Fibroblast of peridontal ligament (primary cell): Measurements from ENCODE around the gene STAG1.
"Not testable (repeated sequence)": the region's sequence is repeated elsewhere in the genome, so short reads cannot be mapped to it uniquely, and the experiment has no call there.

Source experiments
- DNase-seq: peaks from one replicate; pipeline ENCODE4 v3.0.0-alpha.2; 2010; ENCODE audit errors: extremely low read depth

Gene STAG1

GRCh38 chr3:136703429-136703828 is 48.7 kb downstream of the STAG1 start:
- DNase-seq: no peak

GRCh38 chr3:136699271-136699828 is 52.8 kb downstream of the STAG1 start:
- DNase-seq: no peak

- DNase-seq: no peak
Measured at GRCh38 chr3:136698361-136698760, 53.8 kb downstream of the STAG1 start.

DNA sequence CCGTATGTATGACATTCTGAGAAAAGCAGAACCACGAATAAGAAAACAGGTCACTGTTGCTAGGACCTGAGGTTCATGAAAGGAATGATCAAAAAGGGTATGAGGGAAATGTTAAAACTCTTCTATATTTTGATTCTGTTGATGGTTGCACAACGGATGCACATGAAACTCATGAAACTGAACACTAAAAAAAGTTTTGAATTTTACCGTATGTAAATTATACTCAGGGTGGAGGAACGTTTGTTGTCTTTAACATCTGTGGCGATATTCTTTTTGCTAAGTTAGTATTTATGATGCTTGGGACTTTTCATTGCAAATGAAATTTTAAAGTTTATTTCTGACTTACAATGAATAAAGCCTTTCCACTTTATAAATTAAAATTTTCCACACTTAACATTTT is 55.4 kb downstream of the STAG1 start:
- no peak for DNase-seq

GRCh38 chr3:136694321-136694720 is 57.9 kb downstream of the STAG1 start:
- no peak for DNase-seq

- no peak for DNase-seq
Measured at GRCh38 chr3:136690599-136690998, 61.6 kb downstream of the STAG1 start.

GRCh38 chr3:136685882-136686281 is 66.3 kb downstream of the STAG1 start:
- DNase-seq: no peak

GRCh38 chr3:136682740-136683312 is 69.4 kb downstream of the STAG1 start:
- no peak for DNase-seq

DNA sequence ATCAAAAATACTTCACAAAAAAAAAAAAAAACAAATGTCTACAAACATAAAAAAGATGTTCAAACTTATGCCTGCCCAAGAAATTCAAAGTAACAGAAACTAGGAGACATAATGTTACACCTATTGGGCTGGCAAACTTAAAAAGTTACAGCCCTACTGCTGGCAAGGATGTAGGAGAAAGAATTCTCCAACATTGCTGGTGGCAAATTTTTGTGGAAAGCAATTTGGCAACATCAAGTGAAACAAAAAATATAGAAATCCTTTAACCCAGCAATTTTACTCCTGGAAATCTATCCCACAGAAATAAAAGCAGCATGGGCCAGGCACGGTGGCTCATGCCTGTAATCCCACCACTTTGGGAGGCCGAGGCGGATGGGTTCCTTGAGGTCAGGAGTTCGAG is 73.2 kb downstream of the STAG1 start:
- peak; percentile 65 for DNase-seq

- DNase-seq: no peak
Measured at GRCh38 chr3:136676009-136676408, 76.2 kb downstream of the STAG1 start.

DNA sequence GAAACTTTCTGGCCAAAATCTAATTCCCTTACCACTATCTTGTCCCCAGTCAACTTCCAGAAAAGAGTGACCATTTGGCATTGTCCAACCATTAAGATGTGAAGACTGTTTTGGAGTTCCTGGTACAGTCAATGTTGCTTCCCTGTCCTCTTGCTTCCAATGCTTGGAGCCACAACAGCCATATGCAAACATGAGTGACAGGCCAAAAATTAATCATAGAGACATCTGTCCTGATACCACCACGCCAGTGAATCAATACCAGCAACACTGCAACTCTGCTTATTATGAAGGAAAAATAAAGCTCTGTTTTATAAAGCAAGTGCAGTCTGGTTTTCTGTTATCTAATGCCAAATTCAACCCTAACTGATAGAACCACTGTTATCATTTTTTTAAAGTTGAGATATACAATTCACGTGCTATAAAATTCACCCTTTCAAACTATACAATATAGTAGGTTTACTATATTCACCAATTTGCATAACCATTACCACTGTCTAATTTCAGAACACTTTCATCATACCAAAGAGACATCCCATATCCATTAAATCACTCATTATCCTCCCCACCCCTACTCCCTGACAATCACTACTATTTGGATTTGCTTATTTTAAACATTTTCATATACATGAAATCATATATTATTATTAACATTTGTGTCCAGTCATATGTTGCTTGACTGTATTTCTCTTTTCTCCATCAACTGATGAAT is 76.9 kb downstream of the STAG1 start:
- DNase-seq: no peak

GRCh38 chr3:136672457-136672856 is 79.7 kb downstream of the STAG1 start:
- DNase-seq: no peak

DNA sequence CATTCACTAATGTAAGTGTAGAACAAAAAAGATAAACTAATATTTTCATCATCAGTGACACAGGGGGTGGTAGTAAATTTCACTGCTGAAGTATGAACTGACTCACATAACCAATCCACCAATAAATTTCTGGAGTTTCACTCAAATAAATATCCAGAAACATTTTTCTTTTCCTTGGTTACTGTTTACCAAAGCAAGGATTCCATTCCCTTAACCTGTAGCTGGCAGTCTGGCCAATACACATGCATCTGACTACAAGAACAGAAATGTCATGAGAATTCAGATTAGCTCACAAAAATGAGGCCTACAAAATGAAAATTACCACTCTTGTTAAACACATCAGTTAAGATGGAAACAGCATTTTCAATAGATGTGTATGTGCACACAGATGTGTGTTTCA is 80.3 kb downstream of the STAG1 start:
- DNase-seq: peak; percentile 51

DNA sequence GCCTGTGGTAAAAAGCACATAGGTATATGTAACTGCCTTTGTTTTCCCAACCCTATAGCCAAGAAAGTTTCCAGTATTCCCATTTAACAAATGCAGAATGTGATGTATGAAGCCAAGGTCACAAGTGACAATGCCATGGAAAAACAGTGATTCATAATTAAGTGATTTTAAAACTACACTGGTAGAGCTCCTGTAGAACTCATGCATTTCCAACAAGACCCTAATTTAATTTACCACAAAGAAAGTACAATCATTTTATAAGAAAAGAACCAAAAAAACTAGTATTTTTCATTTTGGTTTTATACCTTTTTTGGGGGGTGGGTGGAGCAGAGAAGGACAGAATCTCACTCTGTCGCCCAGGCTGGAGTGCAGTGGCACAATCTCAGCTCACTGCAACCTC is 82.0 kb downstream of the STAG1 start:
- no peak for DNase-seq

GRCh38 chr3:136667081-136667480 is 85.1 kb downstream of the STAG1 start:
- no peak for DNase-seq

- not testable (repeated sequence) for DNase-seq
Measured at GRCh38 chr3:136666301-136666700, 85.9 kb downstream of the STAG1 start.

GRCh38 chr3:136664771-136665170 is 87.4 kb downstream of the STAG1 start:
- peak; percentile 52 for DNase-seq

GRCh38 chr3:136661282-136661681 is 90.9 kb downstream of the STAG1 start:
- DNase-seq: no peak

DNA sequence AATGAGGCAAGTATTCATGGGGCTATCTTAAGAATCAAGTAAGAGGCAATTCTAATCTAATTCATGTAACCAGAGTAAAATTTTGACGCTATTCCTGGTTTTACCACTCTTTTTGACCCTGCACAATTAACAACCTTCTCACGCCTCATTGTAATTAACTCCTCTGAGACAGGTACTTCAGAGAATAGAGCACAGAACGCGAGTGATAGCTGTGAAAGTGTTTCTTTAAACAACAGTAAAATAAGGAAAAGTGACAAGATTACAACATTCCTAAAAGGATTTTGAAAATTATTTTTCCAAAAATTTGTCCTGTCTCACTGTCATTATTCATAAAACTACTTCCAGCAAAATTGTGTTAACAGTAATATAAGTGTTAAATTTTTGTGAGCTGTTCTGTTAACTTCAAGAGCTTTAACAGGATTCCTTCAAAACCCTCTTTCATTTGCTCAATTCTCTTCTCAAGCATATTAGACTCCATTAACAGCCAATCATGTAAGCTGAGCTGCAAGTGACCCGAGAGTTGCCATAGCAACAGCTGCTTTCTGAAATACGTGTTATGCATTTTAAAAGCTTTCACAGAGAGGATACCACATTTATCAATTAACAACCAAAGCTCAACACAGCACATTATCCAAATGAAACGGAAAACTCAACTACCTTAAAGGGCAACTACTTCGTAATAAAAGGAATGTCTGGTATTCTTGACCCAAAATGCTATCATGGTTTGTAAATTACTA is 93.1 kb downstream of the STAG1 start:
- DNase-seq: peak; percentile 87

DNA sequence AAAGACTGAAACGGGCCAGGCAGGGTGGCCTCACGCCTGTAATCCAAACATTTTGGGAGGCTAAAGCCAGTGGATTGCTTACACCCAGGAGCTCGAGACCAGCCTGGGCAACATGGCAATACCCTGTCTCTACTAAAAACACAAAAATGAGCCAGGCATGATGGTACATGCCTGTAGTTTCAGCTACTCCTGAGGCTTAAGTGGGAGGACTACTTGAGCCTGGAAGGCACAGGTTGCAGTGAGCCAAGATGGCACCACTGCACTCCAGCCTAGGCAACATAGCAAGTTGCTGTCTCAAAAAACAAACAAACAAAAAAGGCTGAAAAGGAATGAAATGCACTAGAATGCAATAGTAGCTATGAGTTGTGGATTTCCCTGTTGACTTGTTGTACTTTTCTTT is 94.7 kb downstream of the STAG1 start:
- DNase-seq: no peak

DNA sequence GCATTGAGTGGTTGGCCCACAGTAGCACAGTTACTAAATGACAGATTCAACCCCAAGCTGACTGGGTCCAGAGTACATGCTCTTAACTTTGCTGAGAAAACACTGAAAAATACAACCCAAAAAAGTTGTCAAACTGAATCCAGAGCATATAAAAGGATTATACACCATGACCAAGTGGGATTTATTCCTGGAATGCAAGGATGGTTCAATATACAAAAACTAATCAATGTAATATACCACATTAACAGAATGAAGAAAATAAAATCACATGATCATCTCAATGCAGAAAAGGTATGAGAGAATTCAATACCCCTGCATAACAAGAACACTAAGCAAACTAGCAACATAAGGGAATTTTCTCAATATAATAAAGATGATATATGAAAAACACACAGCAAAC is 98.5 kb downstream of the STAG1 start:
- DNase-seq: no peak

GRCh38 chr3:136651581-136651980 is 100.6 kb downstream of the STAG1 start:
- no peak for DNase-seq

GRCh38 chr3:136650461-136650860 is 101.7 kb downstream of the STAG1 start:
- no peak for DNase-seq
